Loucy (cell line): ENCODE measurements around the gene PHLDB1.

ENCODE experiments used
- H2AFZ ChIP-seq: fragments of 200-600 bp; sonication (generic); 2 replicates; pipeline ENCODE4 v1.6.0; 2016; ENCODE audit warnings: antibody characterized with exemption, mild to moderate bottlenecking, low read length, moderate library complexity
- H3F3A ChIP-seq: fragments of 200-600 bp; 2 replicates; pipeline ENCODE4 v1.6.0; 2016; ENCODE audit warnings: antibody characterized with exemption, low read depth, mild to moderate bottlenecking
- H3K27me3 ChIP-seq: fragments of 200-600 bp; sonication (generic); 2 replicates; pipeline ENCODE4 v1.6.1; 2014; ENCODE audit warnings: low read length, mild to moderate bottlenecking; ENCODE audit not compliant: insufficient read depth, poor library complexity, severe bottlenecking
- H3K36me3 ChIP-seq: fragments of 200-600 bp; sonication (generic); 2 replicates; pipeline ENCODE4 v1.6.1; 2016; ENCODE audit warnings: low read length; ENCODE audit not compliant: insufficient read depth
- H3K4me1 ChIP-seq: fragments of 200-600 bp; sonication (generic); 2 replicates; pipeline ENCODE4 v1.5.1; 2014; ENCODE audit warnings: low read length, mild to moderate bottlenecking; ENCODE audit not compliant: insufficient read depth, poor library complexity, severe bottlenecking
- H3K4me2 ChIP-seq: fragments of 200-600 bp; sonication (generic); 2 replicates; pipeline ENCODE4 v1.6.0; 2014; ENCODE audit warnings: antibody characterized with exemption, low read length, low read depth, mild to moderate bottlenecking; ENCODE audit not compliant: poor library complexity, severe bottlenecking
- H3K4me3 ChIP-seq: fragments of 200-600 bp; sonication (generic); 2 replicates; pipeline ENCODE4 v1.5.1; 2014; ENCODE audit warnings: low read length, mild to moderate bottlenecking, mixed read lengths; ENCODE audit not compliant: poor library complexity, severe bottlenecking
- H3K79me2 ChIP-seq: fragments of 200-600 bp; sonication (generic); 2 replicates; pipeline ENCODE4 v1.6.1; 2014; ENCODE audit warnings: low read length; ENCODE audit not compliant: insufficient read depth
- H3K9ac ChIP-seq: fragments of 200-600 bp; sonication (generic); 2 replicates; pipeline ENCODE4 v1.6.0; 2014; ENCODE audit warnings: mild to moderate bottlenecking, low read depth, low read length, moderate library complexity; ENCODE audit not compliant: poor library complexity, severe bottlenecking
- H3K9me2 ChIP-seq: fragments of 200-600 bp; sonication (generic); replicated peaks from 2 replicates; pipeline ENCODE4 v1.6.1; 2016; ENCODE audit warnings: low read depth, low read length, mixed read lengths
- H3K9me3 ChIP-seq: fragments of 200-600 bp; sonication (generic); 2 replicates; pipeline ENCODE4 v1.6.1; 2014; ENCODE audit warnings: mild to moderate bottlenecking, antibody characterized with exemption, low read length, low read depth; ENCODE audit not compliant: insufficient read depth
- H4K20me1 ChIP-seq: fragments of 200-600 bp; sonication (generic); 2 replicates; pipeline ENCODE4 v1.6.0; 2014; ENCODE audit warnings: antibody characterized with exemption, low read length, mild to moderate bottlenecking; ENCODE audit not compliant: insufficient read depth, poor library complexity, severe bottlenecking
- EZH2phosphoT487 ChIP-seq: fragments of 200-600 bp; IDR thresholded peaks from 2 replicates; pipeline ENCODE4 v1.6.1; 2018; ENCODE audit warnings: antibody characterized with exemption, mild to moderate bottlenecking, moderate library complexity, borderline replicate concordance
- TF ChIP-seq, protein P1 (sequence below): fragments of 200-600 bp; sonication (generic); conservative IDR thresholded peaks from 2 replicates; pipeline ENCODE4 v1.5.1; 2014; ENCODE audit warnings: mild to moderate bottlenecking, antibody characterized with exemption, low read length

The PHLDB1 gene

DNA sequence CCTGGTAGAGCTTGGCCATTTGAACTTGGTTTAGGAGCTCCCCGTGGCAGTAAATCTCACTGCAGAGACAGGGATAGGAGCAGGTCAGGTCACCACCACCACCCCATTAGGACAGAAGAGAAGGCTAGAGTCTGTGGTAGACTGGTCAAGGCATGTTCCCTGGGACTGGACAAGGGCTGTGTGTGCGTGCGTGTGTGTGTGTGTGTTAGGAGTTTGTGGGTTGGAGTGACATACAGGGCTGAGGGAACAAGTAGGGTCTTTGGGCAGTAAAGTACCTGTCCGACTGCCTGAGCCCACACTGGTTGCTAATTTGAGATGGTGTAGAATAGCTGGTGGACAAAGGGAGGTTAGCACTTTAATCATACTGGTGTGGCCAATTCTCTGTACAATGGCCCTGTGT, 56.0 kb downstream of the PHLDB1 start:
- no peak overlapping the region for H3K4me3 ChIP-seq
- H4K20me1 ChIP-seq = no peaks in the 10 kb centered on the region
- no peaks in the 10 kb centered on the region for H3K9me3 ChIP-seq
- H3K4me1 ChIP-seq = peaks cover 10% of the 10 kb centered on the region
- no peaks in the 10 kb centered on the region for H3K36me3 ChIP-seq
- H3K27me3 ChIP-seq = no peaks in the 10 kb centered on the region
- no peak overlapping the region for H2AFZ ChIP-seq
- H3F3A ChIP-seq = no peaks in the 10 kb centered on the region
- H3K79me2 ChIP-seq = no peaks in the 10 kb centered on the region
- H3K4me2 ChIP-seq = no peak overlapping the region
- TF ChIP-seq, protein P1, sequence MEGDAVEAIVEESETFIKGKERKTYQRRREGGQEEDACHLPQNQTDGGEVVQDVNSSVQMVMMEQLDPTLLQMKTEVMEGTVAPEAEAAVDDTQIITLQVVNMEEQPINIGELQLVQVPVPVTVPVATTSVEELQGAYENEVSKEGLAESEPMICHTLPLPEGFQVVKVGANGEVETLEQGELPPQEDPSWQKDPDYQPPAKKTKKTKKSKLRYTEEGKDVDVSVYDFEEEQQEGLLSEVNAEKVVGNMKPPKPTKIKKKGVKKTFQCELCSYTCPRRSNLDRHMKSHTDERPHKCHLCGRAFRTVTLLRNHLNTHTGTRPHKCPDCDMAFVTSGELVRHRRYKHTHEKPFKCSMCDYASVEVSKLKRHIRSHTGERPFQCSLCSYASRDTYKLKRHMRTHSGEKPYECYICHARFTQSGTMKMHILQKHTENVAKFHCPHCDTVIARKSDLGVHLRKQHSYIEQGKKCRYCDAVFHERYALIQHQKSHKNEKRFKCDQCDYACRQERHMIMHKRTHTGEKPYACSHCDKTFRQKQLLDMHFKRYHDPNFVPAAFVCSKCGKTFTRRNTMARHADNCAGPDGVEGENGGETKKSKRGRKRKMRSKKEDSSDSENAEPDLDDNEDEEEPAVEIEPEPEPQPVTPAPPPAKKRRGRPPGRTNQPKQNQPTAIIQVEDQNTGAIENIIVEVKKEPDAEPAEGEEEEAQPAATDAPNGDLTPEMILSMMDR = no peak
- no peak for TF ChIP-seq EZH2phosphoT487
- H3K9ac ChIP-seq = no peak overlapping the region
- H3K9me2 ChIP-seq = no peaks in the 10 kb centered on the region

DNA sequence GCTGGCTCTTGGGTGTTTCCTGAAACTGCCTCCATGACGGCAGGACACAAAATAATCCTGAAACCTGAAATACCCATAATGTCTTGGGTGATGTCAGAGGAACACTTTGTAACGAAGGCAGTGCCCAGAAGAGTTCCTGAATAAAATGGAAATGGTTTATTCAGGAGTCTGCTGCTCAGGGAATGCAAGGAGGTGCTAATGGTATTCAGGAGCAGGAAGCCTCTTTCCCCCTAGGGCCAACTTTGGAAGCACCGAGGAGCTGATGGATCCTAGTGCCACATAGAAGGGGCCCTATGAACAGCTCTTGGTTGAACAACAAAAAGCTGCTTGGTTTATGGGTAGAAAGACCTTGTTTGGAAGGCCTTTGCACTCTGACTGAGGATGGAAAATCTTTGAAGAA, 56.5 kb downstream of the PHLDB1 start:
- no peaks in the 10 kb centered on the region for H3K79me2 ChIP-seq
- TF ChIP-seq EZH2phosphoT487 = no peak
- TF ChIP-seq, protein P1 = no peak
- no peak overlapping the region for H3K4me2 ChIP-seq
- H3K27me3 ChIP-seq = no peaks in the 10 kb centered on the region
- no peak overlapping the region for H2AFZ ChIP-seq
- no peak overlapping the region for H3K9ac ChIP-seq
- no peaks in the 10 kb centered on the region for H3F3A ChIP-seq
- H3K36me3 ChIP-seq = no peaks in the 10 kb centered on the region
- H3K4me1 ChIP-seq = peaks cover 5% of the 10 kb centered on the region
- no peaks in the 10 kb centered on the region for H3K9me2 ChIP-seq
- H4K20me1 ChIP-seq = no peaks in the 10 kb centered on the region
- no peak overlapping the region for H3K4me3 ChIP-seq
- H3K9me3 ChIP-seq = no peaks in the 10 kb centered on the region

- Histone ChIP-seq H3K9me3 (no peaks in the 10 kb centered on the region), H3K9me2 (no peaks in the 10 kb centered on the region), H2AFZ (no peak overlapping the region), H3K4me1 (no peaks in the 10 kb centered on the region), H3K36me3 (no peaks in the 10 kb centered on the region), H3K79me2 (no peaks in the 10 kb centered on the region), H3K4me2 (no peak overlapping the region), H4K20me1 (no peaks in the 10 kb centered on the region), H3K9ac (no peak overlapping the region), H3K27me3 (no peaks in the 10 kb centered on the region), H3F3A (no peaks in the 10 kb centered on the region), H3K4me3 (no peak overlapping the region)
- no peak for TF ChIP-seq EZH2phosphoT487
- TF ChIP-seq, protein P1 = no peak
Observed at GRCh38 chr11:118666371-118666770, 59.0 kb downstream of the PHLDB1 start.
